Erythroblast (primary cell): ENCODE data around the gene GUCY1B1.

Experiments
- GATA1 ChIP-seq: IDR thresholded peaks from 2 replicates; pipeline ENCODE4 v1.6.1; 2011; ENCODE audit warnings: low read depth, mild to moderate bottlenecking, control low read depth, low read length, moderate library complexity
- POLR2A ChIP-seq: IDR thresholded peaks from 2 replicates; pipeline ENCODE4 v1.6.1; 2011; ENCODE audit warnings: mild to moderate bottlenecking, low read length

DNA sequence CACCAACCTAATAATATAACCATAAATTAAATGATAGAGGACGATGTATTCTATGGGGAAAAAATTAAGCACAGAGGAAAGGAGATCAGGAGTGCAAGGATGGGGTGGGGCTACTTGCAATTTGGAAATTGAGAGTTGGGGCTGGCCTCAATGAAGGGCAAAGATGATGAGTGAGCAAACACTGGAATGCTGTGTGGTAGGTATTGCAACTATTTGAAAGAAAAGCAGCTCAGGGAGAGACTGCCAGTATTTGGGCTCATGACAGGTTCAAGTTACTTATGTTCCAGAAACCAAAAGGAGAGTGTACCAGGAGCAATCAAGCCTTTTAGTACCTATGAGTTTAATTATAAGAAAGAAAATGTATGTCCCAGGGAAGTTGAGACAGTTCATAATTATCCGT, 59.8 kb downstream of the GUCY1B1 start:
- TF ChIP-seq POLR2A: no peak
- no peak for TF ChIP-seq GATA1
